Measurements from ENCODE around the gene ALPP. TPM values are rescaled to one million over a fixed set of nuclear protein-coding genes. Genes with fewer than 3 reads are reported as not detected.

Gene ALPP
- polyA plus RNA-seq, 3 donors: not detected

DNA sequence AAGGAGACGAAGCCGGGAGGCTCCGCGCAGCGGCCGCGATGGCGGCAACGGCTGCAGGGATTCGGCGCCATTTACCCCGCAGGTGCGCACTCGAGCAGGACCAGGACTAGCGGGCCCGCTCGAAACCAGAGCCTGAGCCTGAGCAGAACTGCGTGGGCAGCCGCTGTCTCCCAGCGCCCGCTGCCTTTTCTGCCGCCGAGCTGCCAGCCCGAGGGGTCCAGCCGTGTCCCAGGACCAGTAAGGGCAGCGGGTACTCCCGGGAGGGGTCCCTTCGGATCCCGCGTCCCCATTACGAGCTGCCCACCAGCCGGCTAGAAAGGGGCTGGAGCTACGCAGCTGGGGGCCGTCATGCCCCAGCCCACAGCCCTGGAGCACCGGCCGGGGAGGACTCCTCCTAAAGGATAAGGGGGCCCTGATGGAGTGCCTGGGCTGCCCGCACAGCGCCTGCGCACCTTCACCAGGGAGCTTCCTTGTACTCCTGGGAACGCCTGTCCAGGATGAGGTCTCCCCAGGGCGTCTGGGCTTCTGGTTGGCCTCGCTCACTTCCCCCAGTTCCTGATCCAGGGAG, 9.9 kb downstream of the ALPP start:
- Histone ChIP-seq H2AFZ (ENCODE audit: insufficient read depth, low read depth, low read length, poor library complexity, severe bottlenecking) (no peak overlapping the region), H3K27ac (ENCODE audit: low read depth in 1 of 2, low read length in 2 of 2) (no peak overlapping the region), H4K20me1 (ENCODE audit: insufficient read depth, low read length) (no peaks in the 10 kb centered on the region), H3K27me3 (ENCODE audit: control insufficient read depth in 2 of 2, insufficient read depth in 2 of 2, low read length in 2 of 2) (peaks cover 10 to 38% of the 10 kb centered on the region in 2 donors), H3K9me3 (replicated peaks in 1 of 2; ENCODE audit: control insufficient read depth in 1 of 2, insufficient read depth in 1 of 2, low read length in 2 of 2) (peaks cover 12 to 17% of the 10 kb centered on the region in 2 donors), H3K9ac (ENCODE audit: insufficient read depth, low read length, poor library complexity, severe bottlenecking) (no peak overlapping the region), H3K79me2 (ENCODE audit: insufficient read depth, low read length) (no peaks in the 10 kb centered on the region), H3K36me3 (replicated peaks in 1 of 2; ENCODE audit: control insufficient read depth in 1 of 2, insufficient read depth in 2 of 2, low read length in 2 of 2) (no peaks in the 10 kb centered on the region), H3K4me3 (replicated peaks in 1 of 3; ENCODE audit: low read depth in 2 of 3, low read length in 3 of 3) (no peak overlapping the region), H3K4me2 (replicated peaks; ENCODE audit: extremely low read depth, low read length, poor library complexity, severe bottlenecking) (no peak overlapping the region), H3K4me1 (ENCODE audit: control insufficient read depth in 1 of 2, insufficient read depth in 2 of 2, low read length in 2 of 2) (no peaks in the 10 kb centered on the region)
- DNase-seq: no peak
- intact Hi-C loops (cut with micrococcal nuclease): no loop called here
- Mint-ChIP-seq H3K27me3 (ENCODE audit: low read depth in 3 of 3) (peaks cover 21 to 43% (median 37%) of the 10 kb centered on the region in 3 donors), H3K9me3 (peaks cover 6 to 24% (median 14%) of the 10 kb centered on the region in 7 donors), H3K4me3 (no peak overlapping the region), H3K4me1 (peaks cover 2% of the 10 kb centered on the region), H3K36me3 (no peaks in the 10 kb centered on the region), H3K27ac (no peak overlapping the region)
- WGBS (ENCODE audit: insufficient coverage): 92% methylated on average over 42 of the region's 42 CpGs
- TF ChIP-seq, protein P1, sequence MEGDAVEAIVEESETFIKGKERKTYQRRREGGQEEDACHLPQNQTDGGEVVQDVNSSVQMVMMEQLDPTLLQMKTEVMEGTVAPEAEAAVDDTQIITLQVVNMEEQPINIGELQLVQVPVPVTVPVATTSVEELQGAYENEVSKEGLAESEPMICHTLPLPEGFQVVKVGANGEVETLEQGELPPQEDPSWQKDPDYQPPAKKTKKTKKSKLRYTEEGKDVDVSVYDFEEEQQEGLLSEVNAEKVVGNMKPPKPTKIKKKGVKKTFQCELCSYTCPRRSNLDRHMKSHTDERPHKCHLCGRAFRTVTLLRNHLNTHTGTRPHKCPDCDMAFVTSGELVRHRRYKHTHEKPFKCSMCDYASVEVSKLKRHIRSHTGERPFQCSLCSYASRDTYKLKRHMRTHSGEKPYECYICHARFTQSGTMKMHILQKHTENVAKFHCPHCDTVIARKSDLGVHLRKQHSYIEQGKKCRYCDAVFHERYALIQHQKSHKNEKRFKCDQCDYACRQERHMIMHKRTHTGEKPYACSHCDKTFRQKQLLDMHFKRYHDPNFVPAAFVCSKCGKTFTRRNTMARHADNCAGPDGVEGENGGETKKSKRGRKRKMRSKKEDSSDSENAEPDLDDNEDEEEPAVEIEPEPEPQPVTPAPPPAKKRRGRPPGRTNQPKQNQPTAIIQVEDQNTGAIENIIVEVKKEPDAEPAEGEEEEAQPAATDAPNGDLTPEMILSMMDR (IDR thresholded peaks at IDR 0.05): no peak

DNA sequence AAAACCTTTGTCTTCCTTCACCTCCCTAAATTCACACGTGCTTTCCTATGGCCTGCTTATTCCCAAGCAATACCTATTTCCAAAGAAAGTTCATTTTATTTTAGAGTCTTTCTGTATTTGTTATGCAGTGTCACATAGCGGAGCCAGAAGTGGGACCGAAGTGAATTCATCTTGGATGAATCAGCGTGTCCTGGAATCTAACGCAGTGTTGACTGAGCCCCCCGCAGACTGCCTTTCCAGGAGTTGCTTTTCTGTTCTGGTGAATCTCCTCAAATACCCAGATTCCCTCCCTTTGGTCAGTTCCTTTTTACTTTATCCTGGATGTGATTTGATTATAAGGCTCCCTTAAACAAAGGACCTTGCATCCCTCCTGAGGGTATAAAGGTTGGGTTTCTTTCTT, 10.8 kb downstream of the ALPP start:
- peaks cover 12 to 17% of the 10 kb centered on the region in 2 donors for H3K9me3 ChIP-seq (replicated peaks in 1 of 2; ENCODE audit: control insufficient read depth in 1 of 2, insufficient read depth in 1 of 2, low read length in 2 of 2)
- H3K4me1 Mint-ChIP-seq: peaks cover 2% of the 10 kb centered on the region
- no peak overlapping the region for H3K27ac ChIP-seq (ENCODE audit: low read depth in 1 of 2, low read length in 2 of 2)
- H3K4me3 Mint-ChIP-seq: peak overlapping the region in 1 of 2 donors; percentile 14
- H2AFZ ChIP-seq (ENCODE audit: insufficient read depth, low read depth, low read length, poor library complexity, severe bottlenecking): no peak overlapping the region
- no peak overlapping the region for H3K4me2 ChIP-seq (replicated peaks; ENCODE audit: extremely low read depth, low read length, poor library complexity, severe bottlenecking)
- H3K9ac ChIP-seq (ENCODE audit: insufficient read depth, low read length, poor library complexity, severe bottlenecking): no peak overlapping the region
- H3K79me2 ChIP-seq (ENCODE audit: insufficient read depth, low read length): no peaks in the 10 kb centered on the region
- no peaks in the 10 kb centered on the region for H3K36me3 Mint-ChIP-seq
- H3K9me3 Mint-ChIP-seq: peaks cover 6 to 24% (median 14%) of the 10 kb centered on the region in 7 donors
- peaks cover 10 to 38% of the 10 kb centered on the region in 2 donors for H3K27me3 ChIP-seq (ENCODE audit: control insufficient read depth in 2 of 2, insufficient read depth in 2 of 2, low read length in 2 of 2)
- TF ChIP-seq, protein P1 (IDR thresholded peaks at IDR 0.05): no peak
- no peak overlapping the region for H3K4me3 ChIP-seq (replicated peaks in 1 of 3; ENCODE audit: low read depth in 2 of 3, low read length in 3 of 3)
- H3K4me1 ChIP-seq (ENCODE audit: control insufficient read depth in 1 of 2, insufficient read depth in 2 of 2, low read length in 2 of 2): no peaks in the 10 kb centered on the region
- intact Hi-C loops (cut with micrococcal nuclease): no loop called here
- no peak for DNase-seq
- no peaks in the 10 kb centered on the region for H3K36me3 ChIP-seq (replicated peaks in 1 of 2; ENCODE audit: control insufficient read depth in 1 of 2, insufficient read depth in 2 of 2, low read length in 2 of 2)
- no peaks in the 10 kb centered on the region for H4K20me1 ChIP-seq (ENCODE audit: insufficient read depth, low read length)
- no CpG with 5 or more reads among the region's 6 CpGs for WGBS (ENCODE audit: insufficient coverage)
- peaks cover 20 to 37% (median 37%) of the 10 kb centered on the region in 3 donors for H3K27me3 Mint-ChIP-seq (ENCODE audit: low read depth in 3 of 3)
- no peak overlapping the region for H3K27ac Mint-ChIP-seq

Measured in CD14-positive monocyte (primary cell).